GM12892 (cell line): Measurements from ENCODE around the gene PGF.

Experiments
- POLR2A ChIP-seq: IDR thresholded peaks from 2 replicates; pipeline ENCODE4 v1.6.1; 2011; ENCODE audit warnings: low read depth, low read length, control low read depth
- POLR2AphosphoS5 ChIP-seq: IDR thresholded peaks from 2 replicates; pipeline ENCODE4 v1.6.1; 2011; ENCODE audit warnings: low read depth, low read length, control low read depth
- TAF1 ChIP-seq: IDR thresholded peaks from 2 replicates; pipeline ENCODE4 v1.6.1; 2011; ENCODE audit warnings: low read depth, mild to moderate bottlenecking, control low read depth, low read length, borderline replicate concordance

DNA sequence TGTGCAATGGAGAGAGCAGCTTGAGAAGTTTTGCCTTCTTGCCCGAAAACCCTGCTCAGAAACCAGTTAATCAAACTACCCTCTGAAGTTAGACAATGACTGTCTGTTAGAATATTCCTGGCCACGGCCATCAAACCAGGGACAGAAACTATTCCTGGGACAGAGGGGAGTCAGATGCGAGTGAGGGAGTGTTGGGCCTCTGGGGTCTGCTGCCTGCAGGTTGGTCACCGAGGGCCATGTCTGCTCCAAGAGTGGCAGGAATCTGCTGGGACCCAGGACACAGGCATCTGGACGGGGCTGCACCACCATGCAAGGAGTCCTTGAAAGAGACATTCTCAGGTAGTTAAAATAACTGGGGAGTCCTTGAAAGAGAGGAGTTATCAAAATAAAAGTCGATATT, 30.4 kb upstream of the PGF start:
- no peak for TF ChIP-seq POLR2A
- no peak for TF ChIP-seq POLR2AphosphoS5
- no peak for TF ChIP-seq TAF1
